GM21526 (cell line): ENCODE results near the gene DUSP1.
"Not testable (repeated sequence)": the region's sequence is repeated elsewhere in the genome, so short reads cannot be mapped to it uniquely, and the experiment has no call there.

Experiments used
- ATAC-seq: cut with Tn5 transposase; IDR thresholded peaks from one replicate; pipeline ENCODE4 v1.9.1; 2021; ENCODE audit warnings: moderate library complexity; ENCODE audit not compliant: unreplicated experiment, low FRiP score

DUSP1 gene

DNA sequence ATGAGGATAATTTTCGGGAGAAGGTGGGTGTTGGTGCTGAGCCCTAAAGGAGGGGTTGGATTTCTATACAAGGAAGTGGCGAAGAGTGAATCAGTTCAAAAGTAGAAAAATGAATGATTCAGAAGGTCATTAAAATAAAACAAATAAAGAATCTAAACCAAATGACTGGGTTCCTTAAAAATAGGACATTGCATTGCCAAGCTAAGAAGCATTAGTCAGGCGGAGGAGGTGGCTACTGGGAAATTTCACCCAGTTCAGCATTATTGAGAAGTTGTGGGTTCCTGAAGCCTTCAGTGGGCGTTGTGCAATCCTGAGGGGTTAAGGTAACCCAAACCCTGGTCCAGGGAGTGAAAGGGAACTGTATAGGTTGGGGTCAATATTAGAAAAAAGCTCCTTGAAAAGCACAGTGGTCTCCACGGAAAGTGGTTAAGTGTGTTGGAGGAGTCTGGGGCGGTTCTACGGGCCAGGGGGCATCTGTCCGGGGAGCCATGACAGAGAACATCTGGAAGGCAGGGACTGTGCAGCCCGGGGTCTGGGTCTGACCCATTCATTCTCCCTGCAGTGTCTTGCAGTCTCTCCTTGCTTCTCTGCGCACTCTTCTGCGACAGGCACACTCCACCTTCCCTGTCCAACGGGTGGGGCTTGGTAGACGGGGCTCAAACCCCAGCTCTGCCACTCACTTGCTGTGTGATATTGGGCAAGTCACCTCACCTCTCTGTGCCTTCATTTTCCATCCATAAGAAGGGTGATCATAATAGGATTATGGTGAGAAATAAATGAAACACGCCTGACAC is 27.6 kb upstream of the DUSP1 start:
- ATAC-seq = no peak

DNA sequence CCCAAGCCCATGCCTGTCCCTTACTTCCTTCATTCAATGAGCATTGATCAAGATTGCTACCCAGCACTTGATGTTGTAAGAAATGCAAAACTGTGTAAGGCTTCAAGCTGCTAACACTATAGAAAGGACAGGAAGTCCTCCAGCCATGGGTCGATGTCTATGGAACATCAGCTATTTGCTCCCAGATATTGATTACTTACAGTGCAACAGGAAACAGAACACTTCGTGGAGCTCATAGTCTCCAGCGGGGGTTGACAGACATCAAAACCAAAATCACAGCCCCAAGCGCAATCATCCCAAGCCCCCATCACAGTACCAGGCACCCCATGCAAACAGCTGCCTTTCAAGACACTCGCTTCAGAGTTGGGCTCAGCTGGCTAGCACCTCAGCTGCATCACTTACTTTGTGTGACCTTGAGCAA is 26.8 kb upstream of the DUSP1 start:
- no peak for ATAC-seq

DNA sequence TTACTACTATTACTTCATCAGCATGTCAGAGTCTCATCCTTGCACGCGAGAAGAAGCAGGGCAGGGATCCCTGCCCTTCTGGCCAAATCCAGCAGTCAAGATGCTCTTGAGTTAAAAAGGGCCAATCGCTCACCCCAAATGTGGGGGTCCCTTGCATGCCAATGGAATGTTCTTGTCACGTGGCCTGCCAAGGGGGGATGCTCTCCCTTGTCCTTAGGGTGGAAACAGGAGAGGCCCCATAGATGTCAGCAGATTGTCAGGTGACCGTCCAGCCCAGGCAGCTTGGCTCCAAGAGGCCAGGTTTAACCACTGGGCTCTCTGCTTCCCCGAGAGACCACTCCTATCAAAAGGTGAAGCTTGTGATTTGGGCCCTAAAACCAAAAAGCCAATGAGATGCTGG is 25.3 kb upstream of the DUSP1 start:
- ATAC-seq = no peak

DNA sequence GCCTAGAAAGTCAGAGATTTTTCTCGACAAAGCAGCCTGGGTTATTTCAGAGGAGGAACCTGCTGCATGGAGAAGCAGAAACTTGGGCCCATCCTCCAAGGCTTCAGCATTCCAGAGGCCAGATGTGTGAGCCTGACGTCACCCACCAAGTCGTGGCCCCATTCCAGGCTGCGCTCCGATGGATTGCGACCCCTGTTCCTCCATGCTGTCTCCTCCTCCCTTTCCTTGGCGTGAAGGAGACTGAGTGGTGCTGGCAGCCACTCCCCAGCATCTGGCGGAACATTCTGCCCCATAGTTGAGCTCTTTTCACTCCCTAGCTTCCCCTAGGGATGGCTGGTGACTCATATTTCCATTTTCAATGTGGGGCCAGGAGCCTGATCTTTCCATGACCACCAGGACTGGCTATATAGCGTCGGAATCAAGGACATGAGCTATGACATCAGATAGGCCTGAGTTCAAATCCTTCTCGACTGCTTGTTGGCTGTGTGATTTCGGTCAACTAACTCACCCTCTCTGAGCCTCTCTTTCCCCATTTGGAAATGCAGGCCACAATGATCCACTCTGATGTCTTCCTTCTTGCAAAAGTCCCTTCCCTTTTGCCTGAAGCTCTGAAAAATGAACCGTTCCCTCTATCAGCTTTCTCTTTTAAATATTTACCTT is 24.5 kb upstream of the DUSP1 start:
- ATAC-seq = no peak

DNA sequence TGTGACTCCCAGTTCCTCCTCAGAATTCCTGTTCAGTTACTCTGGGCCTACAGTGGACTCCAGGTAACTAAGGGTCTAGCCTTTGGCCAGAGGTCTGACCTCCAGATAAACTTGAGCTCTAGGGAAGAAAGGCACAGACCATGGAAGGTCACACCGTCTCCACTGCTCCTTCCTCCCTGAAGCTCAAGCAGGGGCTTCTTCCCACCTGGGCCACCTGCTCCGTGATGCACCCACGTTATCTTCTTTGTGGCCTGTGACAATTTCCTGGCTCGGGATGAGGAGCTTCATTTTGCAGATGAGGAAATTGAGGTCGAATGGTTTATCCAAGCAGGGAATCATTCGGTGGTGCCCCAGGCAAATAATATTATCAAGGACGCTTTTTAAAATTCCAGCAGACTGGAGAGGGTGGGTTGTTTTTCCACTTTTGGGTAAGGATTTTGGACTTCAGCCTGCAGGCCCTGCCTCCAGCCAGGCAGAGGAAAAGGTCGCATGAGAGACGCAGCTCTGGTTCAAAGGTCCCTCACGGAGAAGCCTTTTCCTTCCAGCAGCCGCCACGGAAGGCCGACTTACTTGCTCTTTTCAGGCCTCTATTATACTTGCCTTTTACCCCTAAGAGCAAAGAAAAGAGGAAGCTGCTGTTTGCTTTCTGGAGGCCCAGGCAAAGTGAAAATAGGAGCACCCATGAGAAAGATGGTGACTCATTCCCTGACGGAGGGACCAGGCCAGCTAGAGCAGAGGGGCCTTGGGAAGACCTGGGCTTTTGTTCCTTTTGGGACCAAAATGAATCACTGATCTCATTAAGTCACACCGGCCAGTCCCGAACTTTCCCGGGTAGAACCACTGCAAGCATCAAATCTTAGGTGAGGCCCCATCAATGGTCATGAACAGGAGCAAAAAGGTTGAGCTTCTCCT is 22.8 kb upstream of the DUSP1 start:
- no peak for ATAC-seq

DNA sequence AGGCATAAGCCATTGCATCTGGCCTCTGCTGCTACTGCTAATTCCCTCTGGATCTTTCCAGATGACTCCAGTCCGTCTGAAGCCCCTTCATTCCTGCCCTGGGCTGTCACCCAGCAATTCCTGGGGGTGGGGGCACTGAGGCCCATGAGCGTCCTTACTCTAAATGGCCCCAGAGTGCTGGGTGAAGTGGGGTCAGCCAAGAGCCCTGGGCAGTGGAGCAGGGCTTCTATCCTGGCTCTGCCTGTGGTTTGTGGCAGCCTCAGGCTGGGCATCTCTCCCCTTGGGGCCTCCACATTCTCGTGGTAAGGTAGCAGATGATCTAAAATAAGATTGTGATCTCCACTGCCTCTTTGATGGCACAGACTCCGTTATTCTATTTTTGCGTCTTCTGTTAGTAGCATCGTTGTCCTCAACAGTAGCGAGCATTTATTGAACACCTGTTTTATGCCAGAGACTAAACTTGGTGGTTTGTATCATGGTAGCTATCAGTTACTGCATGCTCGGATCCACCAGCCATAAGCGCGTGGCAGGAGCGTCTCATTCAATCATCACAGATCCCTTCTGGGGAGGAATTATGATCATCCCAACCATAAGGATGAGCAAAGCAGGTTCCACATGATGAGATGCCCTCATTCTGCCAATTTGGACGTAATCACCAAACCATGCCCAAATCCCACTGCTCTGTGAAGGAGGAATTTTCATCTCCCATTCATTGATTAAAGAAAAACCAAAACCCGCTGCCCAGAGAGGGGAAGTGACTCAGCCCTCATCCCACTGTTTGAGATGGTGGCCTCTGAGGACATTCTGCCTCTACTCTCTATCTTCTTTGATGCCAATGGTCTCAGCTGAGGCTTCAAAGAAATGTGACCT is 21.9 kb upstream of the DUSP1 start:
- ATAC-seq = no peak

DNA sequence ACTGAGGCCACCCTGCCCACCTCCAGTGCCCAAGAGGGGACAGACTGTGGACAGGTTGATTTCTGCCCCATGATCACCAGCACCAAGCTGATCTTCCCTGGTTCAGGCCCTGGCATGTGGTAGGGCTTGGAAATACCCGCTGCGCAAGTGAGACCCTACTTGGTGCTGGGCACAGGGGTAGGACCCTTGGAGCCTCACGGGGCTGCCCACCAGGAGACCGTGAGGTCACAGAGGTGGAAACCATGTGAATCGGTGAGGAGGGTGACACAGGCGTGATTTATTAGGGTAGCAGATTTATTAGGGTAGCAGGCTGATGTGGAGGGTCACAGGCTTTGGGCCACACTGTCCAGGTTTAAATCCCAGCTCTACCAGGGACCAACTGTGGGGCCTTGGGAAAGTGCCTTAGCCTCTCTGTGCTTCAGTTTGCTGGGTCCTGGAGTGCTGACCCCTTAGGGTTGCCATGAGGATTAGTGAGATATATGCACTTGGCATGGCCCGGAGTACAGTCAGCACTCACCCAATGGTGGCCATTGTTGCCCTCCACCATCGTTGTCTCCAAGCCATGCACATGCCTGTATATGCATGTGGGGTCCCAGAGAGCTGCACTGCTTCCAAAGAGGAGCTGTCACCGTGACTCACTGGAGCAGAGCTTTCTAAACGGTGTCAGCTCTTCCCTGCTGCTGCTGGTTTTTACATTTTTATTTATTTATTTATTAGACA is 20.9 kb upstream of the DUSP1 start:
- no peak for ATAC-seq

DNA sequence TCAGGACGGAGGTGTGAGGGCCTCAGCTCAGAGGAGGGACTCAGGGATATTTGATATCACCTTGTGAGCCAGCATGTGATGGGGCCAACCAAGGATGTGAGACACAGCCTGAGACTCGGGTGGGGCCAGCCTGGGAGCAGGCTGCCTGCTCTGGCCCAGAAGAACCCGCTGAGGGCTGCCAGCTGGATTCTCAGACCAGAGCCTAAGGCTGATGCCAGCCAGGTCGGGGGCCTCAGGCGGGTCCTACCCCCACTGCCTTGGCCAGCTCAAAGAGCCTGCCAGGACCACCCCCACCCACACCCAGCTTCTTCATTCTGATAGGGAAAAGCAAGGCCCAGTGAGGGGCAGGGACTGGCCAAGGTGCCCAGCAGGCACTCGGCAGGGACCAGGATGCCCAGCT is 20.3 kb upstream of the DUSP1 start:
- ATAC-seq = no peak

DNA sequence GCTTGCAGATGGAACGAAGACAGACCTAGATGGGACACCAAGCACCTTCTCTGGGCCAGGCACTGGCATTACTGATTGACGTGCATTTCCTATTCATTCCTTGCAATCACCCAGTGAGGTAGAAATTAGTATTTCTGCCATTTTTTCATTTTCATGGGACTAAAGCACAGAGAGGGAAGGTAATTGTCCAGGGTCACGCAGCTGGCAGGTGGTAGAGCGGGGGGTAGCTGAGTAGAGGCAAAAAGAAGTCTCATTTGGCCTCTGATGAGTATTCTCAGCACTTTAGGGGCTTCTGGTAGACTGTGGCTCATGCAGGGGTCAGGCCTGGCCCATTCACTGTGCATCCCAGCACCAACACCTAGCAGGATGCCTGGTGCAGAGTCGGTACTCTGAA is 19.5 kb upstream of the DUSP1 start:
- no peak for ATAC-seq

DNA sequence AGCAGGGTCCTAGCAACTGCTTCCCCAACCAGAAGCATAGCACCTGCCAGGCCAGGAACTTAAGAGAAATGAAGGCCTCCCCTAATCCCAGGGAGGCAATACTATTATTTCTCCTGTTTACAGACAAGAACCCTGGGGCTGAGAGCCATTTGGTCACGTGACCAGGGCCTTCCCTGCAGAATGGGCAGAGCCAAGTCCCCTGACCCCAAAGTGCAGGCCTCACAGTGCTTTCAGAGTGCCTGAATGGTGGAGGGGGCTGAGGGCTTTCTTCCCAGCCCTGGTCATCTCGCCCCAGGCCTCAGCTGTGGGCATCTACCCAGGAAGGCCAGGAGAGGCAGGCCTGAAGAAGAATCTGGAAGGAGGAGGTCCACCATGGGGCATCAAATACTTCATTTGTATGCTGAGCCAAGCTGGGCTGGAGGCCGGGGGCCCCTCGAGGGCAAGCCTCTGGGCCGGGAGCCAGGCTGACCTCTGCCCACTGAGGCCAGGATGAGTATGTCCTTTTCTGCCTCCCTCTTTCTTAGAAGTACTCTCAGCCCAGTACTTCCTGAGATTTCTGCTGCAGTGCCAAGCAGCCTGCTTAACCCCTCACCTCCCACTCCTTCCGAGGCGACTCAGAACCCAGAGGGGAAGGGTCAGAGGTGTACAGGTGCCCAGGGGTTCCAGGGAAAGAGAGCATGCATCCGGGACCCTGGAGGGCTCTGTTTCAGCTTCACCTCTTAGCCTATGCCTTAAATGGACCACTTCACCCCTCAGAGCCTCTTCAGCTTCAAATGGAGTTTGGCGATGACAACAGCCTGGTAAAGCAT is 18.9 kb upstream of the DUSP1 start:
- no peak for ATAC-seq

DNA sequence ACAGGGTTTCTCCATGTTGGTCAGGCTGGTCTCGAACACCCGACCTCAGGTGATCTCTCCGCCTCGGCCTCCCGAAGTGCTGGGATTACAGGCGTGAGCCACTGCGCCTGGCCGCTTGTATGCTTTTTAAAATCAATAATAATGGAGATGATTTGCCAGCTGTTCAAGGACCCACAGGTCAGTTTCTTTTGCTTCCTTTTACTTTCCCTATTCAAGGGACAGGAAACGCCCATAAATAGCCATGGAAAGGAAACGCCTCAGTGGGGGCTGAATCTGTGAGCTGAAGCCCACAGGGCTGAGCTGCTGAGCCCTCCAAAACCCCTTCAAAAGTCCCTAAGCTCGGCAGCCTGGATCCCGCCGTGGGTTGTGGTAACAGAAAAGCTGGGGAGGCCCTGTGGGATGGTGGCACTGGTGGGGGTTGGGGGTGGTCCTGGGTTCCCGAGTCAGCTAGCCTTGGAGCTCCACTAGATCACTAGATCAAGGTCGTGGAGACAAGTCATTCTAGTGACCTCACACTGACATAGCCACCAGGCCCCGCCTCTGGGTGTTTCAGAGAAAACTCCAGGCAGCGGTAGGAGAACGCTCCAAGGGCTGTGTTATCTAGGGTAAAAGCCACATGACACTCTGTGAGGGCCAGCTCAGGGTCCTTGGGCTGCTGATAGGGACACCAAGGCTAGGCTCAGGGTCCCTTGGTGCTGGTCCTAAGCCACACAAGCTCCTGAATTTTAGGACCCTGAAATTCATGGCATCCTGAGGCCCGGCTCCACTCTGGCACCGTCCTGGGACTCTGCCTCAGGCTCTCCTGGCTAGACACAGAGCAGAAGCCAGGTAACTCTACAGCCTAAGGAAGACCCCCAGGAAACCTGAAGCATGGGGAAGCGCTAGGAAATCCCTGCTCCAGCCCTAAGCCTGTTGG is 18.0 kb upstream of the DUSP1 start:
- no peak for ATAC-seq

DNA sequence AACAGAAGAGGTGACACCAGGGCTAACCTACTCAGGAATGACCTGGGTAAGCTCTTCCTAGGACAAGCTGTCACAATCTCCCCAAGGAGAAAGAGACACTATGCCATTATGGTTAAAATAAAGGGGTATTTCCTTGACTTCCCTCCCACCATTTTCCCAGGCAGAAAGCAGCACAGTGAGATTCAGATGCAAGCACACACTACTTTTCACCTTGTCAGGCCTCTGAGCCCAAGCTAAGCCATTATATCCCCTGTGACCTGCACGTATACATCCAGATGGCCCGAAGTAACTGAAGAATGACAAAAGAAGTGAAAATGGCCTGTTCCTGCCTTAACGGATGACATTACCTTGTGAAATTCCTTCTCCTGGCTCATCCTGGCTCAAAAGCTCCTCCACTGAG is 16.5 kb upstream of the DUSP1 start:
- ATAC-seq = not testable (repeated sequence)

DNA sequence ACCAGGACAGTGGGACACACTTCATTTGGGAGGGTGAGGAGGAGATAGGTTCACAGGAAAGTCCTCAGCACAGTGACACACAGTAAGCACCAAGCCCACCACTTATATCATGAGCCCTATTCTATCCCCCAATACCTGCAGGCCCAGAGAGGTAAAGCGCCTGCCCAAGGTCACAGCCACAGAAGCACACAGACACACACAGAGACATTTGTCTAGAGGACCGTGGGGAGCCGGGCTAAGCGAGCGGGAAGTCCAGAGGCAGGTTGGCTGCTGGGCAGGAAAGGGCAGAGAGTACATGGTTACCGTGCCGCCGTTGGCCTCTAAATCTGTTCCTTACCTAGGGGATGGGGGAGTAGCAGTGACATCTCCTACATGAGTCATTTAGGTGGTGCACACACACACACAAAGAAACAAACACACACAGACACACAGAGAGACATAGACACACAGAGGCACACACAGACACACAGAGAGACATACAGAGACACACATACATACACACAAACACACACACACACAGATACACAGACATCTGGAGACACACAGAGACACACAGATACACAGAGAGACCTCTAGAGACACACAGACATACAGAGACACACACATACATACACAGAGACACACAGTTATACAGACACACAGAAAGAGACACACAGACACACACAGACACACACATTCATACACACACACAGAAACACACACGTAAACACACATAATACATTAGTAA is 15.9 kb upstream of the DUSP1 start:
- no peak for ATAC-seq

DNA sequence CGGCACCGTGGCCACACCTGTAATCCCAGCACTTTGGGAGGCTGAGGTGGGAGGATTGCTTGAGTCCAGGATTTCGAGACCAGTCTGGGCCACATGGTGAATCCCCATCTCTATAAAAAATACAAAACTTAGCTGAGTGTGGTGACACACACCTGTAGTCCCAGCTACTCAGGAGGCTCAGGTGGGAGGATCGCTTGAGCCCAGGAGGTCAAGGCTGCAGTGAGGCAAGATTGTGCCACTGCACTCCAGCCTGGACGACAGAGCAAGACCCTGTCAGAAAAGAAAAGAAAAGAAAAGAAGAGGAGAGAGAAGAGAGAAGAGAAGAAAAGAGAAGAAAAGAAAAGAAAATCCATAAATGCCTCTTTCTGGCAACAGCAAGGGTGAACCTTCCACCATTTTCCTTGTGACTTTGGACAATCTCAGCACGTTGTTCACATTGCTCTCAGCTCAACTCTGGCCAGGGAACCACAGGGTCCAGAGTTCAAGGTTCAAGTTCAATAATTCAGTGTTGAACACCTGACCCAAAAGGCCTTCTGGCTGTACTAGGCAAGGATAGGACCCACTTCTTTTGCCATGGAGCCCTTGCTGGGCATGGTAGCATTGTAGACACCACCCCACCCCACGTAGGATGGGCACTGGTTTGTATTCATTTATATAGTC is 14.6 kb upstream of the DUSP1 start:
- no peak for ATAC-seq

DNA sequence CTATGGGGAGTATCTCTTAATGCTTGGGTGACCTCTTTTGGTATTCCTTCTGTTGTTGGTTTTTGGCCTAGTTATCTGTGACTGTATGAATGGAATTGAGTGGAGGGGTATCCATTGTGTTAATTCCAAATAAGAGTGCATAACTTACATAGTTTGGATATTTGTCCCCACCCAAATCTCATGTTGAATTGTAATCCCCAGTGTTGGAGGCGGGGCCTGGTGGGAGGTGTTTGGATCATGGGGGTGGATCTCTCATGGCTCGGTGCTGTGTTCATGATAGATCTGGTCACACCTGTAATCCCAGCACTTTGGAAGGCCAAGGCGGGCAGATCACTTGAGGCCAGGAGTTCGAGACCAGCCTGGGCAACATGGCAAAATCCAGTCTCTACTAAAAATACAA is 13.2 kb upstream of the DUSP1 start:
- not testable (repeated sequence) for ATAC-seq

DNA sequence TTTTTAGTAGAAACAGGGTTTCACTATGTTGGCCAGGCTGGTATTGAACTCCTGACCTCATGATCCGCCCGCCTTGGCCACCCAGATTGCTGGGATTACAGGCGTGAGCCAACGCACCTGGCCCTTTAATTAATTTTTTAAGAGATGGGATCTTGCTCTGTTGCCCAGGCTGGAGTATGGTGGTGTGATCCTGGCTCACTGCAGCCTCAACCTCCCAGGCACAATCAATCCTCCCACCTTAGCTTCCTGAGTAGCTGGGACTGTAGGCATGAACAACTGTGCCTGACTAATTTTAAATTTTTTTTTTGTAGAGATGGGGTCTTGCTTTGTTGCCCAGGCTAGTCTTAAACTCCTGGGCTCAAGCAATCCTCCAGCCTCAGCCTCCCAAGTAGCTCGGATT is 12.3 kb upstream of the DUSP1 start:
- not testable (repeated sequence) for ATAC-seq
